GM23338 (cell line): ENCODE measurements around the gene C19orf47.

Experiments
- CTCF ChIP-seq, 2 experiments: fragments of 200-600 bp in 1 of 2; sonication (generic) in 1 of 2; conservative IDR thresholded peaks; 2 replicates each; pipeline versions ENCODE4 v1.5.1 to v1.6.1; 2016 to 2017; ENCODE audit warnings: antibody characterized with exemption in 2 of 2, low read depth in 2 of 2, mild to moderate bottlenecking in 2 of 2, moderate library complexity in 1 of 2
- EZH2 ChIP-seq: fragments of 200-600 bp; sonication (generic); IDR thresholded peaks from one replicate; pipeline ENCODE4 v1.8.0; 2017; ENCODE audit warnings: antibody characterized with exemption, mild to moderate bottlenecking, low read depth; ENCODE audit not compliant: unreplicated experiment
- EZH2phosphoT487 ChIP-seq: fragments of 200-600 bp; sonication (generic); IDR thresholded peaks from one replicate; pipeline ENCODE4 v1.8.1; 2018; ENCODE audit warnings: antibody characterized with exemption; ENCODE audit not compliant: unreplicated experiment
- JUNB ChIP-seq: IDR thresholded peaks from one replicate; pipeline ENCODE4 v1.6.1; 2016; ENCODE audit warnings: antibody characterized with exemption; ENCODE audit not compliant: unreplicated experiment
- POLR2AphosphoS5 ChIP-seq: IDR thresholded peaks from 2 replicates; pipeline ENCODE4 v1.6.1; 2016; ENCODE audit warnings: antibody characterized with exemption, low read depth
- REST ChIP-seq: IDR thresholded peaks from one replicate; pipeline ENCODE4 v1.6.1; 2018; ENCODE audit warnings: antibody characterized with exemption; ENCODE audit not compliant: unreplicated experiment

- TF ChIP-seq CTCF (conservative IDR thresholded peaks at IDR 0.05; ENCODE audit: low read depth in 2 of 2): no peak
- no peak for TF ChIP-seq REST
- no peak for TF ChIP-seq EZH2
- no peak for TF ChIP-seq JUNB
- TF ChIP-seq EZH2phosphoT487: no peak
- TF ChIP-seq POLR2AphosphoS5: no peak
These were observed 70.7 kb downstream of the C19orf47 start for GRCh38 chr19:40277356-40278059.
